Smooth muscle cell (in vitro differentiated cells): ENCODE data around the gene GGCT. TPM values are rescaled to one million over a fixed set of nuclear protein-coding genes. Genes with fewer than 3 reads are reported as not detected.
"Not testable (repeated sequence)": the region's sequence is repeated elsewhere in the genome, so short reads cannot be mapped to it uniquely, and the experiment has no call there.

Source experiments
- DNase-seq: peaks from one replicate; lab custom pipeline; 2025; ENCODE audit not compliant: unreplicated experiment; lab: John Stamatoyannopoulos, UW
- H2AFZ ChIP-seq: fragments of 200-600 bp; sonication (generic); 2 replicates; pipeline ENCODE4 v1.6.0; 2016; ENCODE audit warnings: antibody characterized with exemption, low read depth, mild to moderate bottlenecking
- H3F3A ChIP-seq: fragments of 200-600 bp; sonication (generic); 2 replicates; pipeline ENCODE4 v1.6.0; 2017; ENCODE audit warnings: antibody characterized with exemption, low read depth
- H3K27ac ChIP-seq: fragments of 200-600 bp; sonication (generic); 2 replicates; pipeline ENCODE4 v1.5.1; 2016; ENCODE audit warnings: low read depth, mild to moderate bottlenecking
- H3K27me3 ChIP-seq: fragments of 200-600 bp; sonication (generic); 2 replicates; pipeline ENCODE4 v1.6.1; 2016; ENCODE audit warnings: low read depth, mild to moderate bottlenecking
- H3K36me3 ChIP-seq: fragments of 200-600 bp; sonication (generic); 2 replicates; pipeline ENCODE4 v1.5.1; 2016; ENCODE audit warnings: low read depth
- H3K4me1 ChIP-seq: fragments of 200-600 bp; sonication (generic); 2 replicates; pipeline ENCODE4 v1.5.1; 2016; ENCODE audit warnings: low read depth
- H3K4me2 ChIP-seq: fragments of 200-600 bp; sonication (generic); 2 replicates; pipeline ENCODE4 v1.6.0; 2016; ENCODE audit warnings: mild to moderate bottlenecking
- H3K4me3 ChIP-seq: fragments of 200-600 bp; sonication (generic); 2 replicates; pipeline ENCODE4 v1.5.1; 2016; ENCODE audit warnings: mild to moderate bottlenecking
- H3K79me2 ChIP-seq: fragments of 200-600 bp; sonication (generic); 2 replicates; pipeline ENCODE4 v1.6.0; 2016; ENCODE audit warnings: low read depth, mild to moderate bottlenecking
- H3K9ac ChIP-seq: fragments of 200-600 bp; sonication (generic); 2 replicates; pipeline ENCODE4 v1.6.0; 2016; ENCODE audit warnings: low read depth
- H3K9me3 ChIP-seq: fragments of 200-600 bp; sonication (generic); replicated peaks from 2 replicates; pipeline ENCODE4 v1.5.1; 2016; ENCODE audit warnings: low read depth
- H4K20me1 ChIP-seq: fragments of 200-600 bp; sonication (generic); 2 replicates; pipeline ENCODE4 v1.6.0; 2016; ENCODE audit warnings: low read depth
- CTCF ChIP-seq: fragments of 200-600 bp; sonication (generic); IDR thresholded peaks from 2 replicates; pipeline ENCODE4 v1.5.1; 2017; ENCODE audit warnings: borderline replicate concordance, mild to moderate bottlenecking, antibody characterized with exemption; ENCODE audit not compliant: insufficient read depth, poor library complexity, severe bottlenecking
- WGBS: methylation state at CpG from one replicate; pipeline ENCODE4 v1.1.7; 2016; ENCODE audit warnings: low lambda C conversion rate; 5-methylcytosine and 5-hydroxymethylcytosine counted together
- polyA plus RNA-seq: library from polyadenylated mRNA; unstranded; fragments of >200 nt; fragmentation: Nextera tagmentation; extraction: Ambion mirVana; gene quantifications from 2 replicates; pipeline ENCODE4 v1.2.1, GENCODE V29; 2016
- total RNA-seq: library from RNA; depleted of rRNA; stranded (reverse); fragments of >200 nt; gene quantifications from 2 replicates; pipeline ENCODE4 v1.2.3, GENCODE V29; 2014

The GGCT gene
- total and polyA plus RNA-seq, 2 experiments from 2014 or later = 36.9 to 53.1 TPM

DNA sequence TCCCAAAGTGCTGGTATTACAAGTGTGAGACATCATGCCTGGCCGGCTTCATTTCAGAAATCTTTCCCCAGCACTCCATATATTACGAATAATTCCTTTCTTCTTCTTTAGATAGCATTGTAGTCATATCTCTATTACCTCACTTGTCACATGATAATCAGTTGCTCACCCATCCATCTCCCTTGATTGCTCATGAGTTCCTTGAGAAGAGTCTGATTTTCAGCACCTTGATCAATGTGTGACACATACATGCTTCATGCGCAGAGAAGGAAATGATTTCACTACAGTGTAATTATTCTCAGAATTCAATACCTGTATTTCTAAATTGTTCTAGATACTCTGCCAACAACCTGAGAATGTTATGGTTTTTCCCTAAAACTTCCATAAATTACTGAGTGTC, 26.7 kb upstream of the GGCT start:
- H3K36me3 ChIP-seq = no peaks in the 10 kb centered on the region
- H3K27ac ChIP-seq = no peak overlapping the region
- H3K4me3 ChIP-seq = no peak overlapping the region
- H3K4me2 ChIP-seq = no peak overlapping the region
- no peaks in the 10 kb centered on the region for H4K20me1 ChIP-seq
- DNase-seq = no peak
- no peaks in the 10 kb centered on the region for H3K79me2 ChIP-seq
- H3K4me1 ChIP-seq = no peaks in the 10 kb centered on the region
- TF ChIP-seq CTCF = no peak
- no peak overlapping the region for H3K9ac ChIP-seq
- no peaks in the 10 kb centered on the region for H3F3A ChIP-seq
- WGBS = 92% methylated on average over 3 of the region's 3 CpGs
- H3K27me3 ChIP-seq = no peaks in the 10 kb centered on the region
- H3K9me3 ChIP-seq = no peaks in the 10 kb centered on the region
- H2AFZ ChIP-seq = no peak overlapping the region

DNA sequence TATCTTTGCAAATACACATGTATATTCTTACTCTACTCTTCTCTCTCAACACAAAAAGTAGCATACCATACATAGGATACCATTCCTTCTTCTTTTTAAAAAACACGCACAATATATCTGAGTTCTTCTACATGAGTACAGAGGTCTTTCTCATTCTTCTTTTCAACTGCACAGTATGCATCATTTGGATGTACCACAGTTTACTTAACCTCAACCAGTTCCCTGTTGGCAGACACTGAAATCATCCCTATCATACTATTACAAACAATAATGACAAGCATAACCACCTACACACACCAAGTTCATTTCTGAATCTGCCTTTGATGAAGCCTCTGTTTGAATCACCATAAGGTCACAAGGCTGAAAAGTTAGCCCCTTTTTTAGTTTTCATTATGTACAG, 25.7 kb upstream of the GGCT start:
- no peak for DNase-seq
- no peaks in the 10 kb centered on the region for H3K79me2 ChIP-seq
- no peaks in the 10 kb centered on the region for H3K9me3 ChIP-seq
- no peak overlapping the region for H2AFZ ChIP-seq
- H3K4me2 ChIP-seq = no peak overlapping the region
- no peaks in the 10 kb centered on the region for H3K27me3 ChIP-seq
- H3K9ac ChIP-seq = no peak overlapping the region
- WGBS = 93% methylated on average over 1 of the region's 1 CpG
- H3K36me3 ChIP-seq = no peaks in the 10 kb centered on the region
- no peaks in the 10 kb centered on the region for H3K4me1 ChIP-seq
- H3K27ac ChIP-seq = no peak overlapping the region
- H3K4me3 ChIP-seq = no peak overlapping the region
- no peak for TF ChIP-seq CTCF
- H3F3A ChIP-seq = no peaks in the 10 kb centered on the region
- no peaks in the 10 kb centered on the region for H4K20me1 ChIP-seq

- Histone ChIP-seq H3K4me1 (no peaks in the 10 kb centered on the region), H4K20me1 (no peaks in the 10 kb centered on the region), H3F3A (no peaks in the 10 kb centered on the region), H3K27me3 (no peaks in the 10 kb centered on the region), H2AFZ (no peak overlapping the region), H3K27ac (no peak overlapping the region), H3K4me3 (no peak overlapping the region), H3K4me2 (no peak overlapping the region), H3K9me3 (no peaks in the 10 kb centered on the region), H3K9ac (no peak overlapping the region), H3K79me2 (no peaks in the 10 kb centered on the region), H3K36me3 (no peaks in the 10 kb centered on the region)
- TF ChIP-seq CTCF = no peak
- no peak for DNase-seq
These were observed 24.1 kb upstream of the GGCT start for GRCh38 chr7:30528779-30529178.

GRCh38 chr7:30527297-30527696, 22.7 kb upstream of the GGCT start:
- H3K27ac ChIP-seq, H3K9ac ChIP-seq, H3K9me3 ChIP-seq, H3K27me3 ChIP-seq, H2AFZ ChIP-seq, H3K4me3 ChIP-seq, H3F3A ChIP-seq, H3K36me3 ChIP-seq, H3K4me2 ChIP-seq, H4K20me1 ChIP-seq, H3K79me2 ChIP-seq, DNase-seq, H3K4me1 ChIP-seq: not testable (repeated sequence)
- 88% methylated on average over 1 of the region's 1 CpG for WGBS
